Lower leg skin (tissue), 4 donors: ENCODE data around the gene FAM53B. TPM values are rescaled to one million over a fixed set of nuclear protein-coding genes. Genes with fewer than 3 reads are reported as not detected.

Experiments used
- DNase-seq, 2 donors: peaks; one replicate each; pipeline ENCODE4 v3.0.0-alpha.2; 2019; ENCODE audit warnings: low spot score in 2 of 2
- H3K4me3 ChIP-seq: fragments of 200-600 bp; sonication (generic); 2 replicates; pipeline ENCODE4 v1.5.1; 2017; ENCODE audit warnings: mild to moderate bottlenecking, low read depth; ENCODE audit not compliant: poor library complexity, severe bottlenecking
- CTCF ChIP-seq, 3 donors: fragments of 450-650 bp; IDR thresholded peaks; one replicate each; pipeline ENCODE4 v1.5.1; 2016; ENCODE audit warnings: antibody characterized with exemption in 3 of 3, mild to moderate bottlenecking in 3 of 3, moderate library complexity in 2 of 3
- POLR2A ChIP-seq, 2 donors: fragments of 450-650 bp; IDR thresholded peaks; one replicate each; pipeline ENCODE4 v1.6.1; 2016 to 2017; ENCODE audit warnings: antibody characterized with exemption in 2 of 2, mild to moderate bottlenecking in 1 of 2, moderate library complexity in 1 of 2
- WGBS, 2 donors: methylation state at CpG; one replicate each; pipeline ENCODE4 v1.1.5; 2018; 5-methylcytosine and 5-hydroxymethylcytosine counted together
- intact Hi-C: fragments of 100-400 bp; cut with DNase I; formaldehyde crosslinking; loops from one replicate; pipeline ENCODE4 v1.15.0; 2023; ENCODE audit warnings: low total_unique reads
- total RNA-seq, 4 donors: library from RNA; depleted of rRNA; stranded (reverse); fragments of >200 nt; gene quantifications; one replicate each; pipeline ENCODE4 v1.1.0, GENCODE V29; 2016

The FAM53B gene
- total RNA-seq, 4 donors from 2014 or later, result 41.5 to 69.1 (median 58.2) TPM

DNA sequence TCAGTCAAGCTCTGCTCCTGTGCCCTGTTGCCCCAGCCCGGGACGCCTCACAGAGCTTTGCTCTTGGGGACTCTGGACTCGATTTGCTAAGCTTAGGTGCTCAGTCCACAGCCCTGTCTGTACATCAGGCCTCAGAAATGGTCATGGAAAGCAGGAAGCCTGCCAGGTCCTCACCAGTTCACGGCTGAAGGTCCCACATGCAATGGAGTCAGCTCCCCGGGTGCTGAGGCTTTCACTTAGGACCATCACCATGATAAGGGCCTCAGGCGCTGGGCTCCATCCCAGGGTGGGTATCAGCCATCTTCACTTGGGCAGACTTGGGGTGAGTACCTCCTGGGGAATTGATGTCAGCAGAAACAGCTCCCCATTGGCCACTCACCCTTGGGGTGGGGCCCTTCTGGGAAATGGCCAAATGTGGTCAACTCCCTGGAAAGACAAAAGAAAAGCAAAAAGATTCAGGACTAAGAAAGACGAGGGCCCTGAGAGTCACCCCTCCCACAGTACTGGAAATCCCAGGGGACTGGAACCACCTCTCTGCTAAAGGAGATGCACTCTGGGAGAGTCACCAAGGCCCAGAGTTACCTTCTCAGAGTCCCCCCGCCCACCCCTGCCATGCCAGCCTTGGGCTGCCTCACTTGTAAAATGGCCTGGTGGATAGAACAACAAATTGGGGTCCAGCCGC, 37.6 kb downstream of the FAM53B start:
- H3K4me3 ChIP-seq, result no peak overlapping the region
- DNase-seq, result no peak
- WGBS, 2 donors, result 79 to 85% methylated on average over 9 of the region's 9 CpGs
- TF ChIP-seq POLR2A (IDR thresholded peaks at IDR 0.05), result no peak
- intact Hi-C loops, result no loop called here

DNA sequence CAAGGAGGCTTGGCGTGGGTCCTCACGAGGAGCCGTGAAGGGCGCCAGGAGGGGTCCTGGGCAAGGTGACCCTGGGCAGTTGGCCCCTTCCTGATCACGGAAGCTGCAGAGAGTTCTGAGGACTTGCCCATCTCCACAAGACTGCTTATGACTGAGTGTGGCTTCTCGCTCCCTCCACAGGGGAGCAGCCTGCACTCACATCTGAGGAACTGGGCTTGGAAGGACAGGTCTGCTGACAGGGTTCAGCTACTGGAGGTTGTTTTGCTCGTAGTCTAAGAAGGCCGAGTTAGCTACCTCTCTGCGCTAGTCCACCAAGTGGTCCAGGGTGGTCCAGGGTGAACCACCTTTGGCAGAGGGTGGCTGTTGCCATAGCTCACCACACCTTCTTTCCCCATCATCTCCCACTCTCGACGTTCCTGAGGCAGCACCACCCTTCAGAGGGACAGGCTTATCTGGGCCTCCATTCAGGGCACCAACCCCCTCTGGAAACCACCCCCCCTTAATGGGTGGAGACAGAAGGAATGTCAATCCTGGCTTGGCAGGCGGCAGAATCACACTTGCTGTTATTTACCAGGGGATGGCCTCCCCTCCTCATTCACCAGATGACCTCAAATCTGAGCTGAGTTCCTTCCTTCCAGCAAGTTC, 38.2 kb downstream of the FAM53B start:
- no peak overlapping the region for H3K4me3 ChIP-seq
- TF ChIP-seq POLR2A (IDR thresholded peaks at IDR 0.05) (no peak), CTCF (IDR thresholded peaks at IDR 0.05) (no peak)
- 80 to 88% methylated on average over 7 to 11 of the region's 12 CpGs for WGBS, 2 donors
- intact Hi-C loops, result no loop called here
- DNase-seq, result no peak

DNA sequence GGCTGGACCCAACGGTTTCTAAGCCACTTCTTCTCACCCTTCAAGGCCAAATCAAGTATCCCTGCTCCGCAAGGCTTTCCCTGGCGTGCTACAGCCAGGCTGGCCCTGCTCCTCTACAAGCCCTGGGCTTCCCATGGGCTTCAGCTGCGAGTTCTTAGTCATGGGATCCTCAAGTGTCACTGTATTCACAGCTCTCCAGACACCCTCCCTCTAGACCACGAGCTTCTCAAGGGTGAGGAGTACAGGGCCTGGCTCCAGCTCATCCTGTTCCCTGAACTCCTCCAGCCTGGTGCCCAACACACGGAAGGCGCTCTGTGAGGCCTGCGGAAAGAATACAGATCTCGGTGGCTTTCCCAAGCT, 38.8 kb downstream of the FAM53B start:
- 71 to 78% methylated on average over 9 of the region's 9 CpGs for WGBS, 2 donors
- DNase-seq, result no peak
- intact Hi-C loops, result no loop called here
- TF ChIP-seq CTCF (IDR thresholded peaks at IDR 0.05), result no peak
- H3K4me3 ChIP-seq, result no peak overlapping the region

DNA sequence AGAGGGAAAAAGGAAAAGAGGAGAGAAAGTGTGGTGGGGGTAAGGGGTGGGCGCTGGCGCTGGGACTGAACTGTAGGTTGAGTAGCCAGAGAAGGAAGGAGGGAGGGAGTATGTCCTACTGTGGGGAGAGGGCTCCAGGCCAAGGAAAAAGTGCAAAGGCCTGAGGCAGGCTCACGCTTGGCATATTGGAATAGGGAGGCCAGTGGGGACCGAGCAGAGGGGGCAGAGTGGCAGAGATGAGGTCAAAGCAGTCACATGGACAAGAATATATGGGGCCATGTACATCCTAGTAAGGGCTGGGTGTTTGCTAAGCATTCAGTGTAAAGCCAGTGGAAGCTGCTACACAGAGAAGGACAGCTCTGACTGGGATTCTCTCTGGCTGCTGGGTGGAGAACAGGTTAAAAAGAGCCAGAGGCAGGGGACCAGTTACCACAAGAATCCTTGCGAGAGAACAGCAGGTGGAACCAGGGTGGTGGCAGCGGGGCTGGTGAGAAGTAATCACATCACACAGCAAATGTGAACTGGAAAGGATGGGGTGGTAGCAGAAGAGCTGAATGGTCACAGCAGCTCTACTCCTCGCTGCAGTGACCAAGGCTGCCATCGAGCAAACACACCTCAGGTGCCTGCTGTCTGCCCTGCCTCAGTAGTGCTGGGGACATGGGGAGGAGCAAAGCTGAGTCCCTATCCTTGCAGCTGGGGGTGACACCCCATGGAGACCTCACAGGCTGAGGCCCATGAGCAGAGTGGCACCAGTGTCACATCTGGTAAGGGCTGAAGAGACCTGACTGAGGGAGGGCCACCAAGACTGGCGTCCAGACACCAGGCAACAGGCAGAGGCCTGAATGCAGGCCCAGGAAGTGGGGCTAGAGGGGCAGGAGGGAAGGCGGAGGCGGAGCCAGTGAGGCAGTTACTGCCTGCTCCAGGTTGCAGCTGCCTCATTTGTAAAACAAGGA, 39.5 kb downstream of the FAM53B start:
- WGBS, 2 donors, result 82 to 87% methylated on average over 11 of the region's 11 CpGs
- TF ChIP-seq CTCF (IDR thresholded peaks at IDR 0.05) (no peak), POLR2A (IDR thresholded peaks at IDR 0.05) (no peak)
- no peak overlapping the region for H3K4me3 ChIP-seq
- intact Hi-C loops, result no loop called here
- DNase-seq, result no peak

GRCh38 chr10:124703778-124704427, 40.3 kb downstream of the FAM53B start:
- TF ChIP-seq CTCF (IDR thresholded peaks at IDR 0.05) (no peak), POLR2A (IDR thresholded peaks at IDR 0.05) (no peak)

More at GRCh38 chr10:124703778-124704427, 40.3 kb downstream of the FAM53B start:
- DNase-seq, result peak in 1 of 2 donors; percentile 92
- 41 to 68% methylated on average over 10 of the region's 10 CpGs for WGBS, 2 donors
- H3K4me3 ChIP-seq, result no peak overlapping the region
- intact Hi-C loops, result no loop called here
